ENCODE measurements around the gene PNMA5.
"Not testable (repeated sequence)": the region's sequence is repeated elsewhere in the genome, so short reads cannot be mapped to it uniquely, and the experiment has no call there.

The PNMA5 gene

GRCh38 chrX:153019166-153019565, 25.2 kb upstream of the PNMA5 start:
- Histone ChIP-seq H3K9ac (ENCODE audit: low read depth, low read length, poor library complexity, severe bottlenecking) (no peak overlapping the region), H3K4me3 (ENCODE audit: low read length, poor library complexity, severe bottlenecking) (no peak overlapping the region), H3K27me3 (ENCODE audit: insufficient read depth, low read length, poor library complexity, severe bottlenecking) (no peaks in the 10 kb centered on the region), H3K79me2 (ENCODE audit: insufficient read depth, low read length) (no peaks in the 10 kb centered on the region), H3F3A (ENCODE audit: low read depth) (no peaks in the 10 kb centered on the region), H3K4me2 (ENCODE audit: low read depth, low read length, poor library complexity, severe bottlenecking) (no peak overlapping the region), H4K20me1 (ENCODE audit: insufficient read depth, low read length, poor library complexity, severe bottlenecking) (no peaks in the 10 kb centered on the region), H3K4me1 (ENCODE audit: insufficient read depth, low read length, poor library complexity, severe bottlenecking) (no peaks in the 10 kb centered on the region), H2AFZ (ENCODE audit: low read length) (no peak overlapping the region), H3K9me2 (replicated peaks; ENCODE audit: low read depth, low read length) (no peaks in the 10 kb centered on the region), H3K9me3 (ENCODE audit: insufficient read depth, low read depth, low read length) (no peaks in the 10 kb centered on the region), H3K36me3 (ENCODE audit: insufficient read depth, low read length) (no peaks in the 10 kb centered on the region)
- no peak for TF ChIP-seq CTCF (conservative IDR thresholded peaks at IDR 0.05; ENCODE audit: low read length)
- TF ChIP-seq EZH2phosphoT487 (IDR thresholded peaks at IDR 0.05; ENCODE audit: borderline replicate concordance), result no peak

GRCh38 chrX:153017174-153017573, 23.3 kb upstream of the PNMA5 start:
- not testable (repeated sequence) for H3K4me3 ChIP-seq (ENCODE audit: low read length, poor library complexity, severe bottlenecking); H2AFZ ChIP-seq (ENCODE audit: low read length); H3K9me2 ChIP-seq (replicated peaks; ENCODE audit: low read depth, low read length); H3K4me1 ChIP-seq (ENCODE audit: insufficient read depth, low read length, poor library complexity, severe bottlenecking); H3K9me3 ChIP-seq (ENCODE audit: insufficient read depth, low read depth, low read length); H3K4me2 ChIP-seq (ENCODE audit: low read depth, low read length, poor library complexity, severe bottlenecking); H3K79me2 ChIP-seq (ENCODE audit: insufficient read depth, low read length); H4K20me1 ChIP-seq (ENCODE audit: insufficient read depth, low read length, poor library complexity, severe bottlenecking); H3F3A ChIP-seq (ENCODE audit: low read depth); H3K9ac ChIP-seq (ENCODE audit: low read depth, low read length, poor library complexity, severe bottlenecking); H3K27me3 ChIP-seq (ENCODE audit: insufficient read depth, low read length, poor library complexity, severe bottlenecking); H3K36me3 ChIP-seq (ENCODE audit: insufficient read depth, low read length)

- H3K4me2 ChIP-seq (ENCODE audit: low read depth, low read length, poor library complexity, severe bottlenecking), result no peak overlapping the region
- no peak overlapping the region for H3K9ac ChIP-seq (ENCODE audit: low read depth, low read length, poor library complexity, severe bottlenecking)
- no peaks in the 10 kb centered on the region for H3K79me2 ChIP-seq (ENCODE audit: insufficient read depth, low read length)
- no peaks in the 10 kb centered on the region for H3K36me3 ChIP-seq (ENCODE audit: insufficient read depth, low read length)
- H3K4me1 ChIP-seq (ENCODE audit: insufficient read depth, low read length, poor library complexity, severe bottlenecking), result no peaks in the 10 kb centered on the region
- no peaks in the 10 kb centered on the region for H3K9me3 ChIP-seq (ENCODE audit: insufficient read depth, low read depth, low read length)
- H3K27me3 ChIP-seq (ENCODE audit: insufficient read depth, low read length, poor library complexity, severe bottlenecking), result no peaks in the 10 kb centered on the region
- no peak overlapping the region for H3K4me3 ChIP-seq (ENCODE audit: low read length, poor library complexity, severe bottlenecking)
- TF ChIP-seq CTCF (conservative IDR thresholded peaks at IDR 0.05; ENCODE audit: low read length) (no peak), EZH2phosphoT487 (IDR thresholded peaks at IDR 0.05; ENCODE audit: borderline replicate concordance) (no peak)
- no peaks in the 10 kb centered on the region for H3F3A ChIP-seq (ENCODE audit: low read depth)
- no peak overlapping the region for H2AFZ ChIP-seq (ENCODE audit: low read length)
- no peaks in the 10 kb centered on the region for H4K20me1 ChIP-seq (ENCODE audit: insufficient read depth, low read length, poor library complexity, severe bottlenecking)
- H3K9me2 ChIP-seq (replicated peaks; ENCODE audit: low read depth, low read length), result no peaks in the 10 kb centered on the region
These were observed 10.9 kb upstream of the PNMA5 start for GRCh38 chrX:153004780-153005179.

- no peaks in the 10 kb centered on the region for H3K27me3 ChIP-seq (ENCODE audit: insufficient read depth, low read length, poor library complexity, severe bottlenecking)
- no peaks in the 10 kb centered on the region for H3K4me1 ChIP-seq (ENCODE audit: insufficient read depth, low read length, poor library complexity, severe bottlenecking)
- no peaks in the 10 kb centered on the region for H3K36me3 ChIP-seq (ENCODE audit: insufficient read depth, low read length)
- H3K79me2 ChIP-seq (ENCODE audit: insufficient read depth, low read length), result no peaks in the 10 kb centered on the region
- H3K9ac ChIP-seq (ENCODE audit: low read depth, low read length, poor library complexity, severe bottlenecking), result no peak overlapping the region
- H3K9me2 ChIP-seq (replicated peaks; ENCODE audit: low read depth, low read length), result no peaks in the 10 kb centered on the region
- H3K4me2 ChIP-seq (ENCODE audit: low read depth, low read length, poor library complexity, severe bottlenecking), result no peak overlapping the region
- H3K9me3 ChIP-seq (ENCODE audit: insufficient read depth, low read depth, low read length), result no peaks in the 10 kb centered on the region
- H4K20me1 ChIP-seq (ENCODE audit: insufficient read depth, low read length, poor library complexity, severe bottlenecking), result no peaks in the 10 kb centered on the region
- H2AFZ ChIP-seq (ENCODE audit: low read length), result no peak overlapping the region
- H3K4me3 ChIP-seq (ENCODE audit: low read length, poor library complexity, severe bottlenecking), result no peak overlapping the region
- TF ChIP-seq EZH2phosphoT487 (IDR thresholded peaks at IDR 0.05; ENCODE audit: borderline replicate concordance) (no peak), CTCF (conservative IDR thresholded peaks at IDR 0.05; ENCODE audit: low read length) (no peak)
- H3F3A ChIP-seq (ENCODE audit: low read depth), result no peaks in the 10 kb centered on the region
These were observed 10.1 kb upstream of the PNMA5 start for GRCh38 chrX:153003981-153004380.

- not testable (repeated sequence) for H3K9me3 ChIP-seq (ENCODE audit: insufficient read depth, low read depth, low read length); H3F3A ChIP-seq (ENCODE audit: low read depth); H2AFZ ChIP-seq (ENCODE audit: low read length)
These were observed 8.3 kb upstream of the PNMA5 start for GRCh38 chrX:153002182-153002581.

More at GRCh38 chrX:153002182-153002581, 8.3 kb upstream of the PNMA5 start:
- H3K4me2 ChIP-seq (ENCODE audit: low read depth, low read length, poor library complexity, severe bottlenecking); H4K20me1 ChIP-seq (ENCODE audit: insufficient read depth, low read length, poor library complexity, severe bottlenecking); H3K4me1 ChIP-seq (ENCODE audit: insufficient read depth, low read length, poor library complexity, severe bottlenecking); H3K79me2 ChIP-seq (ENCODE audit: insufficient read depth, low read length); H3K9me2 ChIP-seq (replicated peaks; ENCODE audit: low read depth, low read length); H3K36me3 ChIP-seq (ENCODE audit: insufficient read depth, low read length); H3K4me3 ChIP-seq (ENCODE audit: low read length, poor library complexity, severe bottlenecking); H3K27me3 ChIP-seq (ENCODE audit: insufficient read depth, low read length, poor library complexity, severe bottlenecking); H3K9ac ChIP-seq (ENCODE audit: low read depth, low read length, poor library complexity, severe bottlenecking): not testable (repeated sequence)
